ENCODE data around the gene NOS1AP. TPM values are rescaled to one million over a fixed set of nuclear protein-coding genes. Genes with fewer than 3 reads are reported as not detected.
"Not testable (repeated sequence)": the region's sequence is repeated elsewhere in the genome, so short reads cannot be mapped to it uniquely, and the experiment has no call there.

NOS1AP gene
- total RNA-seq, 1 experiment from 2014 or later = 0.20 TPM

DNA sequence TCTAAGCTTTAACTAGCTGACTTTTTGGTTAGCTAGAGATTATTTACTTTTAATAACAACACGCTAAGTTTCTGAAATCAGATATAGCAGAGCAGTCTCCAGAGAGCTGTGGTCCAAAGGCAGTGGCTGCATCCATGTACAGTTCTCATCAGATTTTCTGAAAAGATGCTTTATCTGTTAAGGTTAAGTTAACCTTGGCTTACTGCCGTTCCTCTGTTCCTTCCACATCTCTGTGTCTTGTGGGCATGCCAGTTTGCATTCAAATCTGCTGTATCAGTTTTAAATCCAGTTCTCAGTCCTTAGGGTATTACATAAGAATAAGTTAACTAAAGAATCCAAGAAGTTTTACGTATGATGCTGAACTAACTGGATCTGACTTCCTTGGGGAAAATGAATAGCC lies 260.3 kb downstream of the NOS1AP start:
- no peak for DNase-seq (ENCODE audit: low spot score)
- in situ Hi-C loops (cut with HindIII; ENCODE audit: low sequenced_read_pairs) = no loop called here

DNA sequence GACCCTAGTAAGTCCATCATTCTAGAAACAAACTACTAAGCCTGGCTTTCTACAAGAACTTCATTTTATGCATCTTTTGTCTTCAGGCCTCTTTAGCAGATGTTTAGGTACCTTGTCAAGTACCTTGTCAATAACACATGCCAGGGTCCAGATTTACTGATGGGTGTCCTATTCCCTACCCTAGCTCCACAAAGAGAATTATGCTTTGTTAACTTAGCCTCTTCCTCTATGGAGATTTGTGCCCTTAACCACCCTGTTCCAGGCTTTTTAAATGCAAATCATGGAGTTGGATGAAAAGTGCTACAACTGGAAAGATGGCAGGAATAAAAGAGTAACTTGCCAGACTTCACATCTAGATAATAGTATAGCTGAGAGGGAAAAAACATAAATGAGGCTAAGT lies 264.5 kb downstream of the NOS1AP start:
- DNase-seq (ENCODE audit: low spot score) = no peak
- in situ Hi-C loops (cut with HindIII; ENCODE audit: low sequenced_read_pairs) = no loop called here

- in situ Hi-C loops (cut with HindIII; ENCODE audit: low sequenced_read_pairs) = no loop called here
- DNase-seq (ENCODE audit: low spot score) = no peak
These were observed 265.6 kb downstream of the NOS1AP start for GRCh38 chr1:162335126-162335525.

DNA sequence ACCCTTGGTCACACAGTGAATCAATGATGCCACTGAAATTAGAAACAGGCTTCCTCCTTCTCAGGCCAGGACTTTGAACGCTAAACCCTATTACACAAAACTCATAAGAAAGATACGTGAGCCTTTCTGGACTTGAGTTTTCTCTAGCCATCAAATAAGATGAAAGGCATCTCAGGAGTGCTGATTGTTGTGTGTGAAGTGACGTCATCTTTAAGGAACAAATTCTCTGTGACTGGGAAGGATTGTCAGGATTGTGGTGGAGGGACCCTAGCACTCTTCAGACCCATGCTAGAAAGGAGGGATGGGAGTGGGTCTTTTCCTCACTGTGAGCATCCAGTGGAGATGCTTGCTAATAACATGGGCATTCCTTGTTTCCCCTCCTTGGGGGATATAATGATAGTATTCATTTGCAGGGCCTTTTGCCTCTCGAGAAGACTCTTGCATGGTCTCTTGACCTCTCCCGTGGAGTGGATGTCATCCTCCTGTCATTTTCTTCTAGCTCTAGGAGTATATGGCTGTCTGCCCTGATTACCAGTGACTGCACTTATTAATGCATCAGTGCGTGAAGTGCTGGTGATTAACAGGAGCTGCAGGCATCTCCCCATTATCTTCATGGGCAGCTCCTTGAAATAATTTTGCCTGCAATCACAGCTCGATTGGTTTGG lies 267.3 kb downstream of the NOS1AP start:
- in situ Hi-C loops (cut with HindIII; ENCODE audit: low sequenced_read_pairs) = no loop called here
- peak; percentile 19 for DNase-seq (ENCODE audit: low spot score)

DNA sequence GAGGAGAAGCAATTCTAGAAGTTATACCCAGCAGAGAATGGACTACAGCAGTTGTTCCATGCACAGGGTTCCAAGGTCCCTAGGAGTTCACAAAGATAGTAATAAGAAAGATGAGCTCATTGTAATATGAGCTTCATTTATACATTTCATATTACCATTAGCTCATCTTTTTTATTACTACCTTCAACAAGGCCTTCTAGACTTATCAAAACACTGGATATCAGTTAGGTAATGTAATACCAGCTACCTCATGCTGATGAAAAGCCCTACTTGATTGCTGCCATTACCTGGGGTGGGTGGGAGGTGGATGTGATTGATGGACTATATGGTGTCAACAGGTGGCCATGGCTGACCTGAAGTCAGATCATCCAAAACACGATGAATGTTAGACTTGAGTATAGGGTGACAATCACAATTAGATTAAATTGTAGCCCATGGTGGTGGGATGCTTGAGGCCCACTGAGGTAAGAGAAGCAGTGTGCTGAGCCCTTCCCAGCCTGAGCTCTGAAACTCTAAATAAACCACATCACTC lies 273.0 kb downstream of the NOS1AP start:
- DNase-seq (ENCODE audit: low spot score) = no peak
- in situ Hi-C loops (cut with HindIII; ENCODE audit: low sequenced_read_pairs) = no loop called here

GRCh38 chr1:162343470-162343869 lies 274.0 kb downstream of the NOS1AP start:
- no peak for DNase-seq (ENCODE audit: low spot score)
- in situ Hi-C loops (cut with HindIII; ENCODE audit: low sequenced_read_pairs) = no loop called here

- no peak for DNase-seq (ENCODE audit: low spot score)
- in situ Hi-C loops (cut with HindIII; ENCODE audit: low sequenced_read_pairs) = no loop called here
These were observed 277.8 kb downstream of the NOS1AP start for GRCh38 chr1:162347281-162347680.

DNA sequence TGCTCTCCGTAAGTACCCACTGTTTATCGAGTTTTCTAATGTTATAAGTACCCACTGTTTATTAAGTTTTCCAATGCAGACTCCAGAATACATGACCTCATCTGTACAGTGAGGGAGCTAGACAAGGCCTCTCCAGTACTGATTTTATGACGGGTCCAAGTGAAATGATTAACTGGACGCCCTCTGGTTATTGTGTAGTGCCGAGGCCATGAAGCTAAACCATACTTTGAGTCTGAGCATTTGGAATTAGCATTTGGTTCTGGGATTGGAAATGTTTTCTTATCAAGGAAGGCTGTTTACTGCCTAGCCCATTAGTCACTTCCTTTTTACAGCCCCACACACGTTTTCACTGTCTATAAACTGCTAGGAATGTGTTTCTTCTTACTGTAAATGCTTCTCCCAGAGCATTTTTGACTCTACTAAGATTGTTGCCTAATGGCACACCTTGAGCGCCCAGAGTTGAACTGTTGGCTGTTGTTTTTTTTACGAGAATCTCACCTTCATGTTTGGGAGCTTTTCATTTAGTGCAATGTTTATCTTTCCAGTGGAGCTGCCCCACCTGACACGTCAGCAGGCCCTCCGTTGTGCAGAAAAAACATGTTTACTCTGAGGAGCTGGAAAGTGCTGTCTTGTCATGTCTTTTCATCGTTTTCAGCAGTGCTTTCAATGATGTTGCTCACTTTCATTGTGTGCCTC lies 280.3 kb downstream of the NOS1AP start:
- no peak for DNase-seq (ENCODE audit: low spot score)
- in situ Hi-C loops (cut with HindIII; ENCODE audit: low sequenced_read_pairs) = no loop called here

DNA sequence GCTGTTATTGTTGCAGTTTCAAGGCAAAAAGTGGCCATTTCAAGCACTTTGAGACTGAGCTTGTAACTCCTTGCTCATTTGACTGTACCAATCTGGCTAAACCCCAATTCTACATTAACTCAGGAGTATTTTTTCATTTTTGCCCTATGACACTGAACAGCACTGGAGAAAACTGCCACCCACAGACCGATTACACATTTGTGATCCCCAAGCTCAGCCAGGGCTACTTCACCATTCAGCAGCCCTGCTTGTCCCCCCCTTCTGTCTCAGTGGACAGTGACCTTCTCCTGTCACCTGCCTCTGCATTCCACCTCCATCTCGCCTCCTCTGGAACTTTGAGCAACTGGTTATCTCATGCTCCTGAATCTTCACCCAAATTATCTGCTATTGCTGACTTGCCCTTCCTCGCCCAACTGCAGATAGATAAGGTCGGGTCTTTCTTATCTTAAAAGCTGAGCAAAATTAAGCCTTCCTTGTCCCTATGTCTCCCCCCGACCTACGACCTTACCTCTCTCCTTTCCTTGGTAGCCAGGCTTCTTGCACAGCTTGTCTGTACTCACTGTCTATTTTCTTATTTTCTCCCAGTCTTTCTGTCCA lies 281.9 kb downstream of the NOS1AP start:
- in situ Hi-C loops (cut with HindIII; ENCODE audit: low sequenced_read_pairs) = no loop called here
- DNase-seq (ENCODE audit: low spot score) = no peak

- DNase-seq (ENCODE audit: low spot score); in situ Hi-C loops (cut with HindIII; ENCODE audit: low sequenced_read_pairs): not testable (repeated sequence)
These were observed 282.4 kb downstream of the NOS1AP start for GRCh38 chr1:162351874-162352273.

GRCh38 chr1:162353078-162353477 lies 283.6 kb downstream of the NOS1AP start:
- in situ Hi-C loops (cut with HindIII; ENCODE audit: low sequenced_read_pairs) = no loop called here

DNA sequence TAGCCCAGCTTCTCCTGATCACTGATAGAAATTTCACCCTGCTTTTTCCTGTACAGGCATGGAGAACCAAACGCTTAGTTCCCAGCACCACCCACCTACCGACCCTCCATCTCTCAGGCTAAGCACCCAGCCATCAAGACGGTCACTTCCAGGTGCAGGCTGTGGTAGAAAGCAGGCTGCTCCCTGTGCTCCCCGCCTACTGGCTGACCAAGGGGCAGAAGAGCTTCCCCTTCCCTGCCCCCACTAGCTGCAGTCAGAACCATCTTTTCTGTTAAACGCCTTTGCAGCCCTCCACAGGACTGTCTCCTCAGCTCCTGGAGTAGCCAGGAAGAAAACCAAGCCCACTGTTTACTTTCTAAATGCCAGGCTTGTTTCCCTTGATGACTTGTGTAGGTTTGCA lies 284.2 kb downstream of the NOS1AP start:
- in situ Hi-C loops (cut with HindIII; ENCODE audit: low sequenced_read_pairs) = no loop called here
- DNase-seq (ENCODE audit: low spot score) = no peak

More at GRCh38 chr1:162353078-162353477, 283.6 kb downstream of the NOS1AP start:
- no peak for DNase-seq (ENCODE audit: low spot score)

- in situ Hi-C loops (cut with HindIII; ENCODE audit: low sequenced_read_pairs) = no loop called here
- no peak for DNase-seq (ENCODE audit: low spot score)
These were observed 288.3 kb downstream of the NOS1AP start for GRCh38 chr1:162357681-162358266.

DNA sequence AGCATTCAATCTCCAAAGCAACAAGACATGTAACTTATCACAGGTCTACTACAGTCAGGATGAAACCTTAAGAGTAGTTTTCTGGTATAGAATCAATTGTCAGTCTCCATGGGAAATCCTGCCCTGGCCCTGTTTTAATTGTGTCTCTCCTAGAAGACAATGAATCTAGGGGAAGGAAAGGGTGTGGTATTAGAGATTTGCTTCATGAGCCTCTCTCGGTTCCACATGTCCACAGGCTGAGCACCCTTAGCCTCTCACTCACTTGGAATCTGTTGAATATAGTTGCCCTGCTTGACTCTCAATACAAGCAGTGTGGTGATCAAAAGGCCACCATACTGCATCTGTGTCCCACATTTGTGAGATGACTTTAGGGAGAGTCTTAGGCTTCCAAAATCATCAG lies 289.4 kb downstream of the NOS1AP start:
- no peak for DNase-seq (ENCODE audit: low spot score)
- in situ Hi-C loops (cut with HindIII; ENCODE audit: low sequenced_read_pairs) = no loop called here

DNA sequence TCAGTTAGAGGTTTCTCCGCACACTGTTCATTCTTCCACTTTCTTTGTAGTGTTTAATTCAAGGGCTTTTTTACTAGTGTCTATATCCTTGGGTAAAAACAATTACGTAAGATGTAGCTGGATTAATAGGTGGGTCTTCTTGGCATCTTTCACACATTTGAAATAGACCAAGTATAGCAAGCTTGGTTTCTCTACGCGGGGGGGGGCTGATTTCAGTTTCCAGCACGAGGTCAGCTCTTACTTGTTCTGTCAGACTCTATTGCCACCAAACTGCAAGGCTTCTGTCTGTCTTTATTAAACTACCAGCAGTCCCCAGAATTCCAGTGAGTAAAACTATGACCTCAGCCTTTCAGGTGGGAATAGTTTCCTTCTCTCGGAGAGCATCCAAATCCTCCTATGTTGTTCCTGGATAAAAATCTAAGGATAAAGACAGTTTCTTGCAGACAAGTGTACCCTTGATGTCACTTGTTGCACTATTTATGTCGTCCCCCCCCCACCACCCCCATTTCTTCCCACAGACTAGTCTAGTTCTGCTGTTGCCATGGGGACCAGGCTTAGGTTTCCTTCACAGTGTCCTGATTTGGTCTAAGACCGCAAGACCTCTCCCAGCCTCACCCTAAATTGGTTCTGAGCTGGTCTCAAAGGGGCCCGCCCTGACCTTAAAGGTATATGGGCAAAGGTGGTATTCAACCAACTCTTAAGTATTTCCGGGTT lies 290.2 kb downstream of the NOS1AP start:
- DNase-seq (ENCODE audit: low spot score) = no peak
- in situ Hi-C loops (cut with HindIII; ENCODE audit: low sequenced_read_pairs) = no loop called here

DNA sequence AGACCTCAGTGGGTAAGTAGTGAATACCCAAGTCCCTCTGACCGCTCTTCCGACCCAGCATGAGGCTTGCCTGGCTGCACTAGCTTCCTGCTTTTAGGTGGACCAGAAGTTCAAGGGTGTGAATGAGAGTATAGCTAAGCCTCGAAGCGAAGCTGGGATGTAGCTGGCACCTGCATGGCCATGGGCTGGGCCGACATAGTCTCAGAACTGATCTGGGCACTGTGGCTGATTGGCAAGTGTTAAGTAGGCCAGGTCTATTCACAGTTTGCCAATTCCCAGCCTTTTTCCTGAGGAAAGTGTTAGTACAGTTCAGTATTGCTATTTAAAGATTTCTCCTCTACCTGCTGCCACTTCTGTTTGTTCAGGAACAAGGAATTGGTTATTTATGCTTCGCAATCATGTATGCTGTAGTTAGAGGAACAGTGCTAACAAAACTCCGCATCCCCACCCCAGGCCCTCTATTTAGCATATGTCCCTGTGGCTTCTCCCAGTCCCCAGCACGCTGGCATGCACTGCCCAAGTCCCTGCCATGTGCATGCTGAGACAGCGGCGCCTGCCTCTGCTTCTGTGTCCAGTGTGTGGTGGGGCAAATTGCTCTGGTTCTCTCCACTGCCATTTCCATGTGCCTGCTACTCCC lies 290.9 kb downstream of the NOS1AP start:
- DNase-seq (ENCODE audit: low spot score) = peak; percentile 23
- in situ Hi-C loops (cut with HindIII; ENCODE audit: low sequenced_read_pairs) = no loop called here

GRCh38 chr1:162360874-162361260 lies 291.4 kb downstream of the NOS1AP start:
- no peak for DNase-seq (ENCODE audit: low spot score)
- in situ Hi-C loops (cut with HindIII; ENCODE audit: low sequenced_read_pairs) = no loop called here

DNA sequence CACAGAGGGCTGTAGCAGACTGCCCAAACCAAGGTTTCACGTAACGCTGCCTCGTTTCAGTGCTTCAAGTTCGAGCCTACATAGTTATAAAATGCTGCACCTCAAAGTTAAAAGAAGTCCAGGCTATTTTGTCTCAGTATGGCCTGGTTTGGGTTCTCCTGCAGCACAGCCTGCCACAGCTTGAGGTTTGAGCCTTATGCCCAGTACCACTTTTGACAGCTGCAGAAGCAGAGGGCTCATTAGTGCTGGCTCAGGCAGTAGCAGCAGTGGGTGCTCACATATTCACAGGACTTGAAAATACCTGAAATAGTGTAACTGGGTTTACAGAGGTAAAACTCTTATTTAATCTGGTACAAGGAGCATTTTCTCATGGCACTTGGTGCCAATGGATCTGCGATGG lies 291.9 kb downstream of the NOS1AP start:
- in situ Hi-C loops (cut with HindIII; ENCODE audit: low sequenced_read_pairs) = no loop called here
- peak; percentile 16 for DNase-seq (ENCODE audit: low spot score)

DNA sequence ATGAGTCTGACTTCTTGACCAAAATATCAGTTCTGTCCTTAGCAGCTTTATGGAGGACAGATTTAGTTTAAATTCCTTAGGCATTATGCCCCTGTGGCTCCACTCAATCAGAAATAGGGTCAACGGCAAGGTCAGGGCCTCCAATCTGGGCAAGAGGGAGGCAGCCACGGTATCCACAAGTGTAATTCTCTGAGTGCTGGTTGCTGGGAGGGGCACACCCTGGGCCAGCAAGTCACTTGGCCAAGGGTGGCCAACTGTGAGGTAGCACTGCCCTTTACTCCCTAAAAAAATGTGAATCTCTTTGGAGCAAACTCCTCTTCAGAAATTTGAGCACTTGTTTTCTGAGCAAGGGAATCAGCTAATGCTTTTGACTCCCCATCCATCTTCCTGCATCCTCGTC lies 294.3 kb downstream of the NOS1AP start:
- in situ Hi-C loops (cut with HindIII; ENCODE audit: low sequenced_read_pairs) = no loop called here
- DNase-seq (ENCODE audit: low spot score) = no peak
